DMS 273 treated with DMSO at 0.1 percent for 48 hours (cell line): ENCODE measurements around the gene IGF2BP1.

Source experiments
- DNase-seq: peaks from one replicate; lab custom pipeline; 2025; lab: John Stamatoyannopoulos, UW

IGF2BP1 gene

DNA sequence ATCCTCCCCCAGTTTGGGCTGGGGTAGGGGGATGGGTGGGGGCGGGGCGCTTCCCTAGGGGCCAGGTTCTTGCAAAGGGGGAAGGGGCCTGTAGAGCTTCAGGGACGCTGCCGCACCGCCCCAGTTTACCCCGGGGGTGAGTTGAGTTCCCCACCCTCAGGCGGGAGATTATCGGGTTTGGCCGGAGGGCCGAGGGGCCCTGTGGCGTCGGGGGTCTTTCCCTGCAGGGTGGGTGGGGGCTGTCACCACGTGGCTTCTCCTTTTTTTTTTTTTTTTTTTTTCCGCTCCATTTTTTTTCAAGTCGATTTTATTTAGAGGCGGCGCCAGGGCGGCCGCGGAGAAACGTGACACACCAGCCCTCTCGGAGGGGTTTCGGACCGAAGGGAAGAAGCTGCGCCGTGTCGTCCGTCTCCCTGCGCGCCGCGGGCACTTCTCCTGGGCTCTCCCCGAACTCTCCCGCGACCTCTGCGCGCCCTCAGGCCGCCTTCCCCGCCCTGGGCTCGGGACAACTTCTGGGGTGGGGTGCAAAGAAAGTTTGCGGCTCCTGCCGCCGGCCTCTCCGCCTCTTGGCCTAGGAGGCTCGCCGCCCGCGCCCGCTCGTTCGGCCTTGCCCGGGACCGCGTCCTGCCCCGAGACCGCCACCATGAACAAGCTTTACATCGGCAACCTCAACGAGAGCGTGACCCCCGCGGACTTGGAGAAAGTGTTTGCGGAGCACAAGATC lies at the start of gene IGF2BP1:
Gene IGF2BP1, plus strand, starts transcription at position 283 of the 724 bp plus-strand sequence. Its CDS starts 361 bp downstream, at position 644.
- no peak for DNase-seq

DNA sequence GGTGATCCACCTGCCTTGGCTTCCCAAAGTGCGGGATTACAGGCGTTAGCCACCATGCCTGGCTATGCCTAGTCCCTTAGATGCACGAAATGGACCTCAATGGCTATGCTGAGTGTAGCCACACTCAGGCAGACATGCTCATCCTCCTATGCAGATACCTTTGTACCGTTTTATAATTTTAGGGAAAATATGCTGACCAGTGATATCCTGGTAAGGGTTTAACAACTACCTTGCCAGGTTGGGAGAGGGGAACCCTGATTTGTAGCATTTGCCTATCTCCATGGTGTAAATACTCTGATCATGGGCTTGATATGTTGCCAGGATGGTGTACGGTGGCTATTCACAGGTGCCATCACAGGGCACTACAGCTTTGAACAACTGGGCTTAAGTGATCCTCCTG lies 45.6 kb upstream of the IGF2BP1 start:
- DNase-seq = no peak

DNA sequence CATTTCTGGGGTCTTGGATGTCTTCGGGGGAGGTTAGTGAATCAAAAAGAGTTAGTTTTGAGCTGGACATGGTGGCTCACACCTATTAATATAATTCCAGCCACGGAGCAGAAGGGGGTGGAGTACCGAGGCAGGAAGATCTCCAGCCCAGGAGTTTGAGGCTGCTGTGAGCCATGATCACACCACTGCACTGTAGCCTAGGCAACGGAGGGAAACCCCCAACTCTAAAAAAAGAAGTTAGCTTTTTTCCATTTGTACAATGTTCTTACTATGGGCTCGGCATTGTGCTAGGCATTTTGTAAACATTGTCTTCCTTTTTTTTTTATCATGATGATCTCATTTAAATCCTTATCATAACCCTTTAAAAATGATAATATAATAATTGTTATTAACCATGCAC lies 44.3 kb upstream of the IGF2BP1 start:
- no peak for DNase-seq

- peak; percentile 23 for DNase-seq
Measured at GRCh38 chr17:48954300-48954755, 42.9 kb upstream of the IGF2BP1 start.

DNA sequence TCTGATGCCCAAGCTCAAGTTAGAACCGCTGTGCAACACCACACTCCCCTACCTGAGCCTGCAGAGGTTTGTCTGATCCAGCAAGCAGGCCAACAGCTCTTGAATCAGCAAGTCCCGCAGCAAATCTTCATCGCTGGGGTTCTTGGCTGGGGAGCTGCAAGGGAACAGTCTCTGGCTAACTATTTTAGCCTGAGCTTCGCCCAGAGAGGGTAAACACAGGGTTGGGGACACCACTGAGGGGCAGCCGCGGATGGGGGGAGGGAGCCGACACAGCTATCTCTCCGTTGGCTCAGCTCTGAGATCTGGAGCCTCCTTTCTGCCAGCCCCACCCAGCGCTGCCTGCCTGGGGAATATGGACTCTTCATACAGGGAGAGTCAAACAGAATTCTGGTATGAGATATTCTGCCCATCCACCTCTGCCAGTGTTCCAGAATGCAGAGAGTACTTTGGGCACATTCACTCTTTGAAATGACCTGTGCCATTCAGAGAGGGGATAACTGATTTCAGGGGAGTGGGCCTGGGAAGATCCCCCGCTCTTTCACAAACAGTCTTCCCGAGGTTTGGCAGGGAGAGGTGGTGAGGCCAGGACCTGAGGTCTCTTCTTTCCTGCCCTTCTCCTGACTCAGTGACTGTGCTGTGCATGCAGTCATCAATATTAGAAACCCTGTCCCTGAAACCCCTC lies 36.2 kb upstream of the IGF2BP1 start:
- DNase-seq = no peak

DNA sequence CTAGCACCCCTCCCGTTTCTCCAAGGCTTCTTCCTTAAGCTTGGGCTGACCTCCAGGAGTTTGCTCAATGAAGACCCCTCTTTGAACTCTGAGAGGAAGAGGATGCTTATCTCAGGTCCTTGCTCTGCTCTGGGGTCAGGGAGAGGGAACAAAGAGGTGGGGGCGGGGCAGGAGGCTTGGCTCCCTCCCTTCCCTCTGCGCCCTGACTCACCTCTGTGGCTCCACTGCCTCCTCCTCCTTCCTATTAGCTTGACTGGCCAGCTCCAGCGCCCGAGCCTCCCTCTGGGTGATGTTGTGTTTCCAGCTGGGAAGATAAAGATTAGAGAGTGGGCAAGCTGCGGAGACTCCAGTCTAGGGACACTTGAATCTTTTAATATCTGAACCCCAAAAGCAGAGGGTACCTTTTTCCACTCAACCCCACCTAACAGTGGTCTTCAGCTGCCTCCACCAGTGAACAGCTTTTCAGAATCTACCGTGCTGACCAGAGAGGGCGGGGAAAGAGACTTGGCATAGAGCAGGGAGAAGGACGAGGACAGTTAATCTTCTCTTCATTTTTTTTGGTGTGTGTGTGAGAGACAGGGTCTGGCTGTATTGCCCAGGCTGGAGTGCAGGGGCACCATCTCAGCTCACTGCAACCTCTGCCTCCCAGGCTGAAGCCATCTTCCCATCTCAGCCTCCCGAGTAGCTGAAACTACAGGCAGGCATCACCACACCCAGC lies 35.5 kb upstream of the IGF2BP1 start:
- no peak for DNase-seq

- DNase-seq = peak; percentile 50
Measured at GRCh38 chr17:48970224-48970623, 27.0 kb upstream of the IGF2BP1 start.

GRCh38 chr17:48970865-48971687 lies 26.1 kb upstream of the IGF2BP1 start:
- no peak for DNase-seq

GRCh38 chr17:48972749-48973097 lies 24.5 kb upstream of the IGF2BP1 start:
- DNase-seq = no peak

DNA sequence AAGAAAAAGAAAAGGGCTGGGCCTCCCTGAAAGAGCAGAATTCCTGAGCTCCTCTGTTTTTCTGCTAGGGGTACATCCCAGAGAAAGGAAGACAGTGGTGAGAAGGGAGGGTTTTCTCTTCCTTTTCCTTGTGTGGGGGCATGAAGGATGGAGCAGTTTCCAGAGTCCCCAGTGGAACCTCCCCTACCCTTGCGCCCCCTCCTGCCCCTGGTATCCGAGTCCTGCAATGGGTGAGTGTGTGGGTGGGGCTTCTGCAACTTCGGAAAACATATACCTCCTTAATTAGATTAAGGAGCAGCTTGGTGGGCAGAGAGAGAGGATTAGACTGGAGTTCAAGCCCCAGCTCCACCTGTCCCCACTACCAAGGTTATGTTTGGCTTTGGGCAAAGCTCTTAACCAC lies 23.4 kb upstream of the IGF2BP1 start:
- DNase-seq = no peak

DNA sequence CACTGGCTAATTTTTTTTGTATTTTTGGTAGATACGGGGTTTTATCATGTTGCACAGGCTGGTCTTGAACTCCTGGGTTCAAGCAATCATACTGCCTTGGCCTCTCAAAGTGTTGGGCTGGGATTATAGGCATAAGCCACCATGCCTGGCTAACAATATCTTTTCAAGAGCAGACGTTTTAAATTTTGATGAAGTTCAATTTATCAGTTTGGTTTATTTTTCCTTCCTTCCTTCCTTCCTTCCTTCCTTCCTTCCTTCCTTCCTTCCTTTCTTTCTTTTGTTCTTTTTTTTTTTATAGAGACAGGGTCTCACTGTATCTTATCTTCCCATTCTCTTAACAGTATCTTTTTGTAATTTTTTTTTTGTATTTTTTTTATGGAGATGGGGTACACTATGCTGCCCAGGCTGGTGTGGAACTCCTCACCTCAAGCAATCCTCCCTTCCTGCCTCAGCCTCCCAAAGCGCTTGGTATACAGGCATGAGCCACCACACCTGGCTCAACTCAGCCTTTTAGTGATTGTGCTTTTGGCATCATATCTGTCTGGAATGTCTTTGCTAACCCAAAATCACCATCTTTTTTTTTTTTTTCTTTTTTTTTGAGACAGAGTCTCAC lies 15.2 kb upstream of the IGF2BP1 start:
- no peak for DNase-seq

- no peak for DNase-seq
Measured at GRCh38 chr17:48985436-48986245, 11.5 kb upstream of the IGF2BP1 start.

DNA sequence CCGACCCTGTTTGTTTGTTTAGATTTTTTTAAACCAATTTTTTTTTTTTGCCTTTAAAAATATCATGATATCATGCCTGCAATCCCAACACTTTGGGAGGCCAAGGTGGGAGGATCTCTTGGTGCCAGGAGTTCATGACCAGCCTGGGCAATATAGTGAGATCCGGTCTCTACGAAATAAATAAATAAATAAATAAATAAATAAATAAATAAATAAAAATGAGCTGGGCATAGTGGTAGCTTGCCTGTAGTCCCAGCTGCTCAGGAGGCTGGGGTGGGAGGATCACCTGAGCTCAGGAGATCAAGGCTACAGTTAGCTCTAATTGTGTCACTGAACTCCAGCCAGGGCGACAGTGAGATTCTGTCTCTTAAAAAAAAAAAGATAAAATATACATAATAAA lies 8.1 kb upstream of the IGF2BP1 start:
- no peak for DNase-seq

GRCh38 chr17:48990882-48991357 lies 6.3 kb upstream of the IGF2BP1 start:
- DNase-seq = no peak

- no peak for DNase-seq
Measured at GRCh38 chr17:48992444-48992843, 4.7 kb upstream of the IGF2BP1 start.

DNA sequence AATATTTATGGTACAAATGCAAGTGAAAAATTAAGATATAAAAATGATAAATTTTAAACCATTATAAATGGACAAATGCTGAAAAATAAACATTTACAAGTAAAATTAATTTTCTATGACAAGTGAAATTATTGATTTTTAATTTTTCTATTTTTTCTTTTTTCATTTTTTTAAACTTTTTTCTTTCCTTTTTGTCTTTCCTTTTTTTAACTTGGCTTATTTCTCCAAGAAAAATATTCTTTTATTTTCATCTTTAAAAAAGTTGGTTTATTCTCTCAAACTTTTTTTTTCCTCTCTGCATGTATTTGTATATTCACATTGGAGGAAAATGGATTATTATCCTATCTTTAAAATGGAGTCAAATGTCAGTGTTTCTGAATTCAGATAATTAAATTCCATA lies 3.9 kb upstream of the IGF2BP1 start:
- no peak for DNase-seq

DNA sequence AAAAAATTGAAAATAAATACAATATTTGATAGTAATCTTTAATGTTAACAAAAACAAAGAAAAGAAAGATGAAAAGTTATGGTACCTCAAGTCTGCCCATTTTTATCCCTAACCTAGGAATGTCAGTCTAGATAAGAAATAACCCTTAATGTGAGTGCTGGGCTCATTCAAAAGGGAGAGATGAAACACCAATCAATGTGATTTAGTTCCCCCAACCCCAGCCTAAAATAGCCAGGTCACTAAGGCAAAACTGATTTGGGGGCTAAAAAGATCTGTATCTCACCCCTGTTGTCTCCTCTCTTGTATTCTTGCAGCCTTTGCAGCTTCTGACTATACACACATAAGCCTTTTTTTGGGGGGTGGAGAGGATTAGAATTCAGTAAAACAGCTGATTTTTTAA lies 3.2 kb upstream of the IGF2BP1 start:
- DNase-seq = no peak

DNA sequence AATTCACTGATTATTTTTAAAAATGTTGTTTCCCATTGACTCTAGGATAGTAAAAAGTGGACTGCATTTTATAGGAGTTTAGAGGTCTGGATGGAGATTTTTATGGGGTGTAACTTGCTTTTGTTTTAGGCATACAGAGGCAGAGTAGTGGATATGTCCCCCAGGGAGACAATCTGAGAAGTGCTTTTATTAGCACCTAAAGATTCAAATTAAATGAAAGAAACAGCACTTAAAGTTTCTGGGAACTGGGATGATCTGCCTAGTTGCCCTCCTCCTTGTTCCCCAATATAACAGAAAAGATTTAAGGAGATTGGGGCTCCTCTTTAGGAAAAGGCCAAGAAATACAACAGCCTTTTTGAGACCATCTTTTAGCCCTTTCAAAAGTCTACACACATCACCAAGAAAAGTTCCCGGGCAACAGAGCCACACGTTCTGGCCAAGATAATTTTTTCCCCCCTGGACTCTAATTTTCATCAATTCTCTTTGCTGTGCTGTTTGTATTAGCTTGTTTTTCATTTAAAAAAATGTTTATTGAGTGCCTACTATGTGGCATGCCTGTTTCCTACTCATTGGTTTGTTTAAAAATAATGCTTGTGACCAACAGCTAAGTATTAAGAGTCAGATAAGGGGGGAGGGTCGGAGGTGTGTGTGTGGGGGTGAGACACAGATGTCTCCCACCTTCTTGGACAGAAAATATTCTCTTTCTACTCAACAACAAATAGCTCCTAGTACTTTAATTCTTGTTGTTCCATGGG lies 2.5 kb upstream of the IGF2BP1 start:
- DNase-seq = no peak

DNA sequence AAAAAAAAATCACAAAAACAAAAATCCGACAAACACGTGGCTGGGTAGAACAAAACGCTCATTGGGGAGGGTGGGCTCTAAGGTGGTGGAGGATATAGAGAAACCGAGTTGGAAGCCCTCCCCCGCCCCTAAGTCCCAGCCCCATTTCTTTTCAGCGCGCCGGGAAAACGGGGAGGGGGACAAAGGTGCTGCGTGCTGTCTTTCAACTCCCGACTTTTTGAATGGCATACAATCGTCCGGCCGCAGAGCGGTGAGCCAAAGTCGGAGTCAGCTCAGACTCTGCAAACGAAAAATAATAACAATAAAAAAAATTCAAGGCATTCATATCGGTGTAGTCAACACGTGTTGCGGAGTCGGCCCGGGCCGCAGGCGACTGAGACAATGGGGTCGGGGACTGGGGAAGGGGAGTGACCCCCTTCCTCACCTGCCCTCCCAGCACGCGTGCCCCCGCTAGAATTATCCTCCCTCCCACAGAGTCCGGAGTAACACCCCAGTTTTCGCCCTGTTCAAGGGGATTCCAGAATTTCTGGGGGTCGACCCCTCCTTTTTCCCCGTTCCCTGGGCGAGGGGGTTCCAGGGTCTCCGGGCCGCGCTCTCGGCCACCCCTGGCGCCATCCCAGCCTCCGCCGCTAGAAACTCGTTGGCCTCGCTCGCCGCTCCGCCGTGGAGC lies 1.7 kb upstream of the IGF2BP1 start:
- no peak for DNase-seq
